ENCODE results near the gene ZC3H4.

ZC3H4 gene

GRCh38 chr19:47133021-47133471 lies 19.5 kb upstream of the ZC3H4 start:
- DNase-seq (ENCODE audit: low read depth in 2 of 2) = no peak

- no peak for DNase-seq (ENCODE audit: low read depth in 2 of 2)
These were observed 18.7 kb upstream of the ZC3H4 start for GRCh38 chr19:47132194-47132852.

GRCh38 chr19:47130589-47131227 lies 17.1 kb upstream of the ZC3H4 start, which contains the start of gene SAE1:
Gene SAE1, plus strand, starts transcription at chr19:47130835. Its CDS starts 96 bp downstream, at chr19:47130931.
- DNase-seq (ENCODE audit: low read depth in 2 of 2) = peak; percentile 84 to 85

- no peak for DNase-seq (ENCODE audit: low read depth in 2 of 2)
These were observed 16.6 kb upstream of the ZC3H4 start for GRCh38 chr19:47130120-47130588.

- no peak for DNase-seq (ENCODE audit: low read depth in 2 of 2)
These were observed 16.0 kb upstream of the ZC3H4 start for GRCh38 chr19:47129579-47129978.

GRCh38 chr19:47125669-47125938 lies 12.0 kb upstream of the ZC3H4 start:
- no peak for DNase-seq (ENCODE audit: low read depth in 2 of 2)

GRCh38 chr19:47124937-47125668 lies 11.5 kb upstream of the ZC3H4 start:
- no peak for DNase-seq (ENCODE audit: low read depth in 2 of 2)

- DNase-seq (ENCODE audit: low read depth in 2 of 2) = no peak
These were observed 9.8 kb upstream of the ZC3H4 start for GRCh38 chr19:47123406-47123805.

GRCh38 chr19:47122359-47123335 lies 9.1 kb upstream of the ZC3H4 start:
- no peak for DNase-seq (ENCODE audit: low read depth in 2 of 2)

GRCh38 chr19:47120470-47121067 lies 7.0 kb upstream of the ZC3H4 start:
- no peak for DNase-seq (ENCODE audit: low read depth in 2 of 2)

GRCh38 chr19:47113850-47114651 lies 475 bp upstream of the ZC3H4 start:
- DNase-seq (ENCODE audit: low read depth in 2 of 2) = no peak

- peak; percentile 77 to 87 for DNase-seq (ENCODE audit: low read depth in 2 of 2)
These were observed 1.2 kb downstream of the ZC3H4 start for GRCh38 chr19:47112166-47112996.

- no peak for DNase-seq (ENCODE audit: low read depth in 2 of 2)
These were observed 1.9 kb downstream of the ZC3H4 start for GRCh38 chr19:47111682-47112165.

GRCh38 chr19:47111006-47111621 lies 2.5 kb downstream of the ZC3H4 start:
- DNase-seq (ENCODE audit: low read depth in 2 of 2) = no peak

GRCh38 chr19:47110521-47111005 lies 3.0 kb downstream of the ZC3H4 start:
- no peak for DNase-seq (ENCODE audit: low read depth in 2 of 2)

- no peak for DNase-seq (ENCODE audit: low read depth in 2 of 2)
These were observed 3.8 kb downstream of the ZC3H4 start for GRCh38 chr19:47109541-47110375.

GRCh38 chr19:47109177-47109540 lies 4.4 kb downstream of the ZC3H4 start:
- no peak for DNase-seq (ENCODE audit: low read depth in 2 of 2)

Measured in stimulated activated CD8-positive, alpha-beta memory T cell treated with anti-CD3 and anti-CD28 coated beads, Interleukin-2, amount 100 ng/mL, for 1 hour (primary cell).